PFSK-1 (cell line): ENCODE results near the gene SSH2.

Experiments used
- FOXP2 ChIP-seq: optimal IDR thresholded peaks from 2 replicates; pipeline ENCODE3; 2011; ENCODE audit warnings: borderline replicate concordance, control low read depth, inconsistent platforms; ENCODE audit not compliant: insufficient read depth; ENCODE audit errors: extremely low read length, extremely low read depth
- REST ChIP-seq, 2 experiments: IDR thresholded peaks; 2 replicates each; pipeline versions ENCODE4 v1.6.1 to v1.8.0; 2011 to 2012; ENCODE audit warnings: low read depth in 2 of 2, low read length in 2 of 2, control low read depth in 1 of 2, inconsistent platforms in 1 of 2, mild to moderate bottlenecking in 1 of 2, moderate library complexity in 1 of 2; ENCODE audit not compliant: insufficient read depth in 1 of 2

DNA sequence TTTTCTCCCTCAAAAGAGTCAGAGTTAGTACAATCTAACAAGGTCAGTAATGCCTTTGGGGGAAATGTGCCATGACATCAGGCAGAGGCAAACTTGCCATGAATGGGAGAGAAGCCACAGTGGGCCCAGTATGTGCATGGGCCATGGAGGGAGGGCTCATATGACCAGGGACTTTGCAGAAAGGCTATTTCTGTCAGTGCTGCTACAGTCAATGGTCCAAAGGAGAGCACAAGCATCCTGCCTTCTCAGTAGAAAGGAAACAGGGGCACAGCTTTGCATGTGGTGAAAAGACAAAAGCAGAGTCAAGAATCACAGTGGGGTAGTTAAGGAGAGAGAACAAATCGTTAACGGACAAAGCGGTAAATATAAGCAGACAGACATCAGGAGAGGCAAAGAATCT lies 296.1 kb downstream of the SSH2 start:
- TF ChIP-seq FOXP2 (no peak), REST (IDR thresholded peaks at IDR 0.05; ENCODE audit: insufficient read depth in 1 of 2, low read depth in 2 of 2, low read length in 2 of 2) (no peak)
